HFF-Myc (cell line): Measurements from ENCODE around the gene BRD9.

Experiments
- DNase-seq: peaks from one replicate; pipeline ENCODE4 v3.0.0-alpha.2; 2011; ENCODE audit warnings: low read depth; ENCODE audit errors: extremely low read depth
- H3K4me3 ChIP-seq: replicated peaks from 2 replicates; pipeline ENCODE4 v1.5.1; 2011; ENCODE audit warnings: low read depth, mild to moderate bottlenecking, control low read depth, low read length
- TF ChIP-seq, protein P1 (sequence below): IDR thresholded peaks from 2 replicates; pipeline ENCODE4 v1.5.1; 2012; ENCODE audit warnings: mild to moderate bottlenecking, low read depth, low read length, control low read depth; ENCODE audit errors: missing control alignments

Gene BRD9

DNA sequence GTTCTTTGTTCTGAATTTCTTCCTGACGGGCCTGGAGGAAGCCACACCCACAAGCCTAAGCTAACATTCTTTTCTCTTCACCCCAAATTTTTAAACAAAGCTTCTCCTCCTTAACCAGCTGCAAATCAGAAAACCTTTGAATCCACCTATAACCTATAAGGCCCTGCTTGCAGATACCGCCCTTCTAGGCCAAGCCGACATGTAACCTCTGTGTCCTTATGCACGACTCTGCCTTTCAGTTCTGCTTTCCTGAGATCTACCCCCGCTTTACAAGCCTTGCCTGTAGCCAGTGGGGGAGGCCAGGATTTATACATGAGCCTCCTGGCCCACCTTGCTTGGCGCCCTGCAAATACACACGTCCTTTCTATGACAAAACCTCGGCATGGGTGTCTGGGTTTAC lies 19.3 kb downstream of the BRD9 start:
- H3K4me3 ChIP-seq, result no peak overlapping the region
- TF ChIP-seq, protein P1, sequence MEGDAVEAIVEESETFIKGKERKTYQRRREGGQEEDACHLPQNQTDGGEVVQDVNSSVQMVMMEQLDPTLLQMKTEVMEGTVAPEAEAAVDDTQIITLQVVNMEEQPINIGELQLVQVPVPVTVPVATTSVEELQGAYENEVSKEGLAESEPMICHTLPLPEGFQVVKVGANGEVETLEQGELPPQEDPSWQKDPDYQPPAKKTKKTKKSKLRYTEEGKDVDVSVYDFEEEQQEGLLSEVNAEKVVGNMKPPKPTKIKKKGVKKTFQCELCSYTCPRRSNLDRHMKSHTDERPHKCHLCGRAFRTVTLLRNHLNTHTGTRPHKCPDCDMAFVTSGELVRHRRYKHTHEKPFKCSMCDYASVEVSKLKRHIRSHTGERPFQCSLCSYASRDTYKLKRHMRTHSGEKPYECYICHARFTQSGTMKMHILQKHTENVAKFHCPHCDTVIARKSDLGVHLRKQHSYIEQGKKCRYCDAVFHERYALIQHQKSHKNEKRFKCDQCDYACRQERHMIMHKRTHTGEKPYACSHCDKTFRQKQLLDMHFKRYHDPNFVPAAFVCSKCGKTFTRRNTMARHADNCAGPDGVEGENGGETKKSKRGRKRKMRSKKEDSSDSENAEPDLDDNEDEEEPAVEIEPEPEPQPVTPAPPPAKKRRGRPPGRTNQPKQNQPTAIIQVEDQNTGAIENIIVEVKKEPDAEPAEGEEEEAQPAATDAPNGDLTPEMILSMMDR, result no peak
- DNase-seq, result no peak

DNA sequence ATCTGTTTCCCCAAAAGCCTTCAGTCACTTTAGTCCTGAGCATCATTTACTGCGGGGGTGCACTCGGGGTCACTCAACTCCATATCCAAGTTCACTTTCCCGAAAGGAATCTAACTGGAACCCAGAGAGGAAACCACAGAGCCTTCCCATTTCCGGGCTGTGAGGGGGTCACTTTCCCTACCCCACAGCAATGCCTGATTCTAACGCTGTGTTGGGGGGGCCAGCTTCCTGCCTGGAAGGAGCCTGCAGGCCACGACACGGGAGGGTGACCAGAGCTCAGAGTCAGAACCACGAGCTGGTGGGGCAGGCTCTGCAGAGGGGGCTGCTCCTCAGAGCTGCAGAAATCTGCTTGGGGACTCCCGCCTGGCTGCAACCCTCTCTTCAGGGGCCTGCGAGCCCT lies 20.3 kb downstream of the BRD9 start:
- H3K4me3 ChIP-seq, result no peak overlapping the region
- DNase-seq, result no peak
- TF ChIP-seq, protein P1, result no peak

DNA sequence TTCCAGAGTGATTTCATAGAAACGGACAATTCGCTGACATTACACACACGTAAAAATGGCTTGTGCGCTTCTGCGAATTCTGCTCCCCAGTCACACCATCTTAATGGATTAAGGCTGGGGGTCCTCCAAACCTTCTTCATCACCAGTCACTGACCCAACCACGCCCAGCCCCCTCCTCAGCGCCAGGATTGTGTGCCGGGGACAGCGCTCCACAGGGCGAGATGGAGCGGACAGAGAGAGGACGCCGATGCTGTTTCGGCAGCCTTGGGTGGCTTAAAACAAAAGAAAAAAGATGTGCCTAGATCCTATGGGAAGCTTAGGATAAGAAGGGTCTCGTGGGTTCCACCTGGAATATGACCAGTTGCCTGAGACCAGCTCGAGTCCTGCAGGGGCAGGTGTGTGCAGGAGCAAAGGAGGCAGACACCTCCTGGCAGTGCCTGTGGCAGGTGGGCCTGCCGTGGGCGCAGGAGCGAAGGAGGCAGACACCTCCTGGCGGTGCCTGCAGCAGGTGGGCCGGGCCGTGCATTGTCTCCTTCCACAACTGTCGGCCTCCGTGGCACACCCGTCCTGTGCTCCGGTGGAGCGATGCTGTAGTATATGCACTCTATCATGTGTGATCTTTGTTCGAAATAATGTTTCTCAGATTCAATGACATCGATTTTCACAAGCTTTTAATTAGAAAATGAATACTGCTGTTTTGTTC lies 20.9 kb downstream of the BRD9 start:
- TF ChIP-seq, protein P1, result no peak
- H3K4me3 ChIP-seq, result no peak overlapping the region
- DNase-seq, result no peak

DNA sequence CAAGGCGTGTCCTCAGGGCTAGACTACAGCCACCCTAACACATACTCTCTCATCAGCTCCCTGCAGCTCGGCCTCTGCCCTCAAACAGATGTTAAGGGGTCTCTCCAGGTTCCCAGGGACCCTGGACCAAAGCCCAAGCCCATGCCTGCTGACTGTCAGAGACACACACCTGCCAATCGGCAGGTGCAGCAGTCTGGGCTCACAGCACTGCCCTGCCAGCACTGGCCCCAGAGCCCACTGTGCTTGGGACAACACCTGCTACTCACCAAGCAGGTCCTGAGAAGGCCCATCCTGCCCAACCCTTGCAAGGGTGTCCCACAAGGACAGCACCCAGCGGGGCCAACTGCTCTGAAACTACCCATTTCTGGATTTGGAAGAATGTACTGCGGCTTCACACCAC lies 21.6 kb downstream of the BRD9 start:
- no peak overlapping the region for H3K4me3 ChIP-seq
- TF ChIP-seq, protein P1, result no peak
- DNase-seq, result no peak

DNA sequence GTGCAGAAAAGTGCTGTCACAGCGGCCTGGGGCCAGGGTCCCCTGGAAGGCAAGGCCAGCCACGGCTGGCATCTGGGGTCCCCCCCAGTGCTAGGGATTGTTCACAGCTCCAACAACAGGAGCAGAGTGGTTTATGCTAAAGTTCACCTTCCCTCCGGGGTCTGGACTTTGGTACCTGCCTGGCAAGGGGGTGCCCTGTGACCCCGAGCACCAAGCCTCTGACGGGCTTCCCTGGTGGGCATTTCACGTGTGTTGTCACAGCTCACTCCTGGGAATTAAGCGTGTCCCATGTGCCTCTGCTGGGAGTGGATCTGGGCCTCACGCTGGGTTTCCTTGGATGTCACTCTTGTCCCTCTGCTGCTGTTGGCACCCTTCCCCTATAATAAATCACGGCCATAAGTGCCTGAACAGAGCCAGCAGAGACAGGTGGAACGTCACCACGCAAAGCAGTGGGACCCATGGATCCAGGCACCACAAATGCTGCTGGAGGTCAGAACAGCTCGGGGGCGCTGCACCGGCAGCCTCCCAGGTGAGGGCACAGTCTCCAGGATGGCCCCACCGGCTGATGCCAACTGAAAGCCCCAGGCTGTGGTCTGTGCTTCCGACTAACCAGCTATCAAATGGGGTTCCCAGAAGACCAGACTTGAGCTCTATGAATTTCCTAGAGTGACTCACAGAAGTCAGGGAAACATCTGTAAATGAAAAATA lies 24.0 kb downstream of the BRD9 start:
- no peak overlapping the region for H3K4me3 ChIP-seq
- TF ChIP-seq, protein P1, result no peak
- no peak for DNase-seq

DNA sequence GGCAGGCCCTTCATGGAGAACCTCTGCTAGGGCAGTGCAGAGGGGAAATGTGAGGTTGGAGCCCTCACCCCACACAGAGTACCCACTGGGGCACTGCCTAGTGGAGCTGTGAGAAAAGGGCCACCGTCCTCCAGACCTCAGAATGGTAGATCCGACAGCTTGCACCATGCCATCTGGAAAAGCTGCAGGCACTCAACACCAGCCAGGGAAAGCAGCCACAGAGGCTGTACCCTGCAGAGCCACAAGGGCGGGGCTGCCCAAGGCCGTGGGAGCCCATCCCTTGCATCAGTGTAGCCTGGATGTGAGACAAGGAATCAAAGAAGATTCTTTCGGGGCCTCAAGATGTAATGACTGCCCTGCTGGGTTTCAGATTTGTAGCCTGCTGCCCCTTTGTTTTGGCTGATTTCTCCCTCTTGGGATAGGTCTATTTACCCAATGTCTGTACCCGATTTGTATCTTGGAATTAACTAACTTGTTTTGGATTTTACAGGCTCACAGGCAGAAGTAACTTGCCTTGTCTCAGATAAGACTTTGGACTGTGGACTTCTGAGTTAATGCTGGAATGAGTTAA lies 25.2 kb downstream of the BRD9 start:
- no peak for DNase-seq
- no peak overlapping the region for H3K4me3 ChIP-seq
- TF ChIP-seq, protein P1, result no peak
